GM21723 (cell line): ENCODE data around the gene OR5B17.
"Not testable (repeated sequence)": the region's sequence is repeated elsewhere in the genome, so short reads cannot be mapped to it uniquely, and the experiment has no call there.

Experiments
- ATAC-seq: cut with Tn5 transposase; IDR thresholded peaks from one replicate; pipeline ENCODE4 v1.9.1; 2021; ENCODE audit warnings: mild to moderate bottlenecking, moderate library complexity; ENCODE audit not compliant: unreplicated experiment

Gene OR5B17

GRCh38 chr11:58358969-58359368 lies at the start of gene OR5B17:
Gene OR5B17, minus strand, starts transcription at chr11:58359069. Its CDS starts 0 bp downstream, at chr11:58359069.
- no peak for ATAC-seq

- no peak for ATAC-seq
These were observed 47.9 kb upstream of the OR5B17 start, which contains the start of gene OR5B3 for GRCh38 chr11:58406774-58407173. Gene OR5B3, minus strand, starts transcription at chr11:58406874. Its CDS starts 3,465 bp downstream, at chr11:58403409.

- ATAC-seq: not testable (repeated sequence)
These were observed 40.8 kb upstream of the OR5B17 start for GRCh38 chr11:58399622-58400021.

- ATAC-seq: no peak
These were observed 36.7 kb upstream of the OR5B17 start for GRCh38 chr11:58395581-58395980.

GRCh38 chr11:58394195-58394594 lies 35.3 kb upstream of the OR5B17 start:
- ATAC-seq: no peak

GRCh38 chr11:58392746-58393145 lies 33.9 kb upstream of the OR5B17 start:
- no peak for ATAC-seq

- ATAC-seq: no peak
These were observed 33.0 kb upstream of the OR5B17 start for GRCh38 chr11:58391879-58392278.

GRCh38 chr11:58390551-58391063 lies 31.7 kb upstream of the OR5B17 start:
- ATAC-seq: no peak

GRCh38 chr11:58354727-58355126 lies 4.1 kb downstream of the OR5B17 start:
- ATAC-seq: no peak

- ATAC-seq: no peak
These were observed 13.7 kb downstream of the OR5B17 start for GRCh38 chr11:58345204-58345603.

GRCh38 chr11:58334708-58335107 lies 24.2 kb downstream of the OR5B17 start:
- ATAC-seq: no peak

- ATAC-seq: no peak
These were observed 28.0 kb downstream of the OR5B17 start for GRCh38 chr11:58330861-58331260.

GRCh38 chr11:58318532-58318931 lies 40.3 kb downstream of the OR5B17 start:
- ATAC-seq: no peak

- ATAC-seq: no peak
These were observed 42.7 kb downstream of the OR5B17 start for GRCh38 chr11:58316142-58316541.
